Epithelial cell of esophagus (primary cell): ENCODE measurements around the gene CDH4.

ENCODE experiments used
- DNase-seq: peaks from one replicate; pipeline ENCODE4 v3.0.0; 2010; ENCODE audit warnings: low read depth
- H3K4me3 ChIP-seq: 2 replicates; pipeline ENCODE4 v1.5.1; 2011; ENCODE audit warnings: mild to moderate bottlenecking, low read length, control low read depth
- TF ChIP-seq, protein P1 (sequence below): IDR thresholded peaks from 2 replicates; pipeline ENCODE4 v1.5.1; 2011; ENCODE audit warnings: low read depth, mild to moderate bottlenecking, low read length, control low read depth, inconsistent platforms; ENCODE audit not compliant: insufficient read depth; ENCODE audit errors: missing control alignments

The CDH4 gene

GRCh38 chr20:61513124-61514017 is 261.3 kb downstream of the CDH4 start:
- TF ChIP-seq, protein P1, sequence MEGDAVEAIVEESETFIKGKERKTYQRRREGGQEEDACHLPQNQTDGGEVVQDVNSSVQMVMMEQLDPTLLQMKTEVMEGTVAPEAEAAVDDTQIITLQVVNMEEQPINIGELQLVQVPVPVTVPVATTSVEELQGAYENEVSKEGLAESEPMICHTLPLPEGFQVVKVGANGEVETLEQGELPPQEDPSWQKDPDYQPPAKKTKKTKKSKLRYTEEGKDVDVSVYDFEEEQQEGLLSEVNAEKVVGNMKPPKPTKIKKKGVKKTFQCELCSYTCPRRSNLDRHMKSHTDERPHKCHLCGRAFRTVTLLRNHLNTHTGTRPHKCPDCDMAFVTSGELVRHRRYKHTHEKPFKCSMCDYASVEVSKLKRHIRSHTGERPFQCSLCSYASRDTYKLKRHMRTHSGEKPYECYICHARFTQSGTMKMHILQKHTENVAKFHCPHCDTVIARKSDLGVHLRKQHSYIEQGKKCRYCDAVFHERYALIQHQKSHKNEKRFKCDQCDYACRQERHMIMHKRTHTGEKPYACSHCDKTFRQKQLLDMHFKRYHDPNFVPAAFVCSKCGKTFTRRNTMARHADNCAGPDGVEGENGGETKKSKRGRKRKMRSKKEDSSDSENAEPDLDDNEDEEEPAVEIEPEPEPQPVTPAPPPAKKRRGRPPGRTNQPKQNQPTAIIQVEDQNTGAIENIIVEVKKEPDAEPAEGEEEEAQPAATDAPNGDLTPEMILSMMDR: no peak
- no peak for DNase-seq
- H3K4me3 ChIP-seq: no peak overlapping the region

DNA sequence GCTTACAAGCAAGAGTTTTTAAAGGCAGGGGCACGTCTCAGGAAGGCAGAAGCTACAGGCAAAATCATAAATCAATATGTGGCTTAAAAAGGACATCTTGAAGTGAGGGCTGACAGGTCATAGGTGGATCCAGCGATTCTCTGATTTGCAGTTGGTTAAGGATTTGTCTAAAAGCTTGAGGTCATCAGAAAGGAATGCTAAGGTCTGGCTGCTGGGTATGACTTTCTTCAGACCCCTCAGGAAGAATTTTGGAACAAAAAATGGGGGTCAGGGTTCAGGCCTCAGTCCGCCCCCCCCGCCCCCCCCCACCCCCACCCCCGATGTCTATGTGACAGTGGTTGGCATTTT is 261.9 kb downstream of the CDH4 start:
- TF ChIP-seq, protein P1: no peak
- no peak for DNase-seq
- H3K4me3 ChIP-seq: no peak overlapping the region

DNA sequence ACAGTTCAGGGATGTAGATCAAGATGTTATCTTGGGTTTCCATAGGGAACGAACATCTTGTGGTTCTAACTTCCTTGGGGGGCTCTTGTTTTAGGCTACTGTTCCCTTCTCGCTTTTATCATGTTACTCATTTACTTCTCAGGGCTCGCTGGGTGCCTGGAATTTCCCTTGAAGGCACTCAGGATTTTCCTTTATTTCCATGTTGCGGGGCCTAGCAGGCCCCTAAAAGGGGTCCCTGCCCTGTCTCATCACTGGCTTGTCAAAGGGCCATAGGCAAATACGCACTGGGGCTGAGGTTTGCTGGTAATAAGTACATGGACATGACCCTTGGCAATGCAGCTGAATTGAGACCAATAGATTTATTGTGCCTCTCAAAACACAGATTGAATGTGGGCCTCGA is 262.3 kb downstream of the CDH4 start:
- H3K4me3 ChIP-seq: no peak overlapping the region
- TF ChIP-seq, protein P1: no peak
- no peak for DNase-seq

- no peak for DNase-seq
- TF ChIP-seq, protein P1: no peak
- no peak overlapping the region for H3K4me3 ChIP-seq
These were observed 262.9 kb downstream of the CDH4 start for GRCh38 chr20:61514805-61515505.

DNA sequence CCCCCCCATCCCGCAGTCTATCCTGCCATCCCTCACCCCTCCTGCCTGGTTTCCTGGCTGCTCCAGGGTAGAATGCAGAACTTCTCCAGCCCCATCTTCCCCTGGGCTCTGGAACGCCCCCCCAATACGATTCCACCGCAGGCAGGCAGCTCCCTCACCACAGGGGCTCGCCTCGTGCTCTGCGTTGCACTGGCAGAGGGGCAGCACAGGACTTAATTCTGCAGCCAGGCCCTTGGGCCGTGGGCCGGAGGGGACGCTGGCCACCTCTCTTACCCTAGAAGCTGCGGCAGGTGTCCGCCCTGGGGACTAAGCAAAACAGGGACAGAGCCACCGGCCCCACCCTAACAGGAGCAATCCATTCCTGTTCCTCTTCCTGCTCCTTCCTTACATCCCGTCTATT is 263.9 kb downstream of the CDH4 start:
- TF ChIP-seq, protein P1: no peak
- no peak for DNase-seq
- H3K4me3 ChIP-seq: no peak overlapping the region

DNA sequence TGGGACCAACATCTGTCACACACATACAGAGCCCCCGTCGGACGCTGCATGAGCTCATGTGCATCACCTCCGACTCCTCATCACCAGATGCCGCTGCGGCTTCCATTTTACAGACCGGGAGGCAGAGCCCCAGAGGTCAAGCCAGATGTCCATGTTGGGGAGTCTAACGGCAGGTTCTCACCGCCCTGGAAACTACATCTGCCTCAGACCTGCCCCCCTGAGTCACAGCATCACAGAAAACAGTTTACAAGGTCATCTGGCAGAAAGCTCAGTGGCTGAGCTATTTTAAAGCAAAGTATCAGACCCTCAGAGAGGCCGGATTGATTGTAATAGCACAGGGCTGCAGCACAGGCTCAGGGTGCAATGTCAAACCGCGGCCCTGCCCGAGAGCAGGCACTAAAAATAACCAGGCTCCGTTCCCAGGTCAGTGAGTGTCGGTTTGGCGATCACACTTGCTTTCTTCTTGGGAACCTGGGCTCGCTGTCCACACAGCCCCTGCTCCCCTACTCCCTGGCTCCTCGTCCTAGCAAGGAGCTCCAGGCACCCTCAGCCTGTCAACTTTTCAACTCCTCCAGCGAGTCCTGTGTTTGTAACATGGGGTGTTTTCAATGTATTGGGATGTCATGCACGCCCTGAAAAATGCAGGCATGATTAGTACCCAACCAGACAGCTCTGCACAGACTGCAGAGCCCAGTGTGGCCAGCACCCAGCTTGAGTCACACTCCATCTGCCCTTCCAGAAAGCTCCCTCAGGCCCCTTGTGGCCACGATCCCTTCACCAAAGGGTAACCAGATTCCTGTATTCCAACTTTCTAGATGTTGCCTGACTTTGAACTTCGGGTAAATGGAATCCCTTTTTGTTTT is 264.5 kb downstream of the CDH4 start:
- no peak overlapping the region for H3K4me3 ChIP-seq
- no peak for DNase-seq
- TF ChIP-seq, protein P1: no peak
